H1 (cell line): ENCODE measurements around the gene ABI1. TPM values are rescaled to one million over a fixed set of nuclear protein-coding genes. Genes with fewer than 3 reads are reported as not detected.

ENCODE experiments used
- CHD2 ChIP-seq: IDR thresholded peaks from 2 replicates; pipeline ENCODE4 v1.6.1; 2012; ENCODE audit warnings: low read length, improper control_type of control experiment
- TCF12 ChIP-seq: IDR thresholded peaks from 2 replicates; pipeline ENCODE4 v1.6.1; 2011; ENCODE audit warnings: low read depth, mild to moderate bottlenecking, low read length
- polyA plus RNA-seq, 7 experiments: library from polyadenylated mRNA; depleted of rRNA in 3 of 7; stranded (reverse) in 5 of 7; unstranded in 2 of 7; fragments of >200 nt in 5 of 7; fragments of 200-250 nt in 2 of 7; gene quantifications; 1 replicate in 5 of 7; 2 replicates in 1 of 7; 4 replicates in 1 of 7; pipeline versions ENCODE4 v1.2.1 to v1.2.3, GENCODE V29; 2011 to 2013; ENCODE audit warnings: missing spikeins in 2 of 7, mixed read lengths in 2 of 7
- total RNA-seq: library from RNA; stranded (reverse); fragmentation: NEBNext Ultra II Directional; extraction: Animal tissue kit (Norgen Biotek cat#: 25700); gene quantifications from 2 replicates; pipeline ENCODE4 v1.2.1, GENCODE V29; 2021
- TF ChIP-seq, protein P1 (sequence below): fragments of 300-600 bp; sonication (generic); IDR thresholded peaks from 2 replicates; pipeline ENCODE4 v1.7.1; 2012; ENCODE audit warnings: low read length, moderate library complexity, mild to moderate bottlenecking, inconsistent platforms; ENCODE audit not compliant: insufficient replicate concordance
- TF ChIP-seq, protein P2 (sequence below): IDR thresholded peaks from 2 replicates; pipeline ENCODE4 v1.6.1; 2012; ENCODE audit warnings: low read length, inconsistent platforms

The ABI1 gene
- total and polyA plus RNA-seq, 2 of the 8 experiments (the other 6 are each of a cell fraction or from before 2014, with no cell fraction given), result 35.4 to 37.0 TPM

DNA sequence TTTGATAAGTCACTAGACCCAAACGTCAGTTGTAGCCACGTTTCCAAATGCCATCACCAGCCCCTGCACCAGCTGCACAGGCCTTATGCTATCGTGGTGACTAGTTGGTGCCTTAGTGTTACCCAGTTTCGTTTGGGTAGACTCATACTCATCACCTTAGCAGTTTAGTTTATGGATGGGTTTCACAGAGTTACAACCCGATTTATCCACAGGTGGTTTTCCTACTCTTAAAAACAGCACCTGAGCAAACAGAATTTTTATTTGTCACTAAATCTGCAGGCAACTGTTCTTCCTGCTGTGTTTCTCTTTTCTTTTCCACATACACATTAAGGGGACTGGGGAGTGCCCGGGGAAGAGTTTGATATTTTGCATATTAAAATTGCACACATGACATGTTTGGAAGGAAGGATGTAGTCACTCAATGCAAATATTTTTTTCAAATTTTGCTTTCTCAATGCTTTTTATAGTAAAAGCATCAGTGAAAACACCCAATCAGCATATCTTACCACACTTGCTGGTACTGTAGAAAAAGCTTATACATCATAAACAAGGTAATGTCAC lies 121.6 kb downstream of the ABI1 start (continued):
- TF ChIP-seq, protein P1, sequence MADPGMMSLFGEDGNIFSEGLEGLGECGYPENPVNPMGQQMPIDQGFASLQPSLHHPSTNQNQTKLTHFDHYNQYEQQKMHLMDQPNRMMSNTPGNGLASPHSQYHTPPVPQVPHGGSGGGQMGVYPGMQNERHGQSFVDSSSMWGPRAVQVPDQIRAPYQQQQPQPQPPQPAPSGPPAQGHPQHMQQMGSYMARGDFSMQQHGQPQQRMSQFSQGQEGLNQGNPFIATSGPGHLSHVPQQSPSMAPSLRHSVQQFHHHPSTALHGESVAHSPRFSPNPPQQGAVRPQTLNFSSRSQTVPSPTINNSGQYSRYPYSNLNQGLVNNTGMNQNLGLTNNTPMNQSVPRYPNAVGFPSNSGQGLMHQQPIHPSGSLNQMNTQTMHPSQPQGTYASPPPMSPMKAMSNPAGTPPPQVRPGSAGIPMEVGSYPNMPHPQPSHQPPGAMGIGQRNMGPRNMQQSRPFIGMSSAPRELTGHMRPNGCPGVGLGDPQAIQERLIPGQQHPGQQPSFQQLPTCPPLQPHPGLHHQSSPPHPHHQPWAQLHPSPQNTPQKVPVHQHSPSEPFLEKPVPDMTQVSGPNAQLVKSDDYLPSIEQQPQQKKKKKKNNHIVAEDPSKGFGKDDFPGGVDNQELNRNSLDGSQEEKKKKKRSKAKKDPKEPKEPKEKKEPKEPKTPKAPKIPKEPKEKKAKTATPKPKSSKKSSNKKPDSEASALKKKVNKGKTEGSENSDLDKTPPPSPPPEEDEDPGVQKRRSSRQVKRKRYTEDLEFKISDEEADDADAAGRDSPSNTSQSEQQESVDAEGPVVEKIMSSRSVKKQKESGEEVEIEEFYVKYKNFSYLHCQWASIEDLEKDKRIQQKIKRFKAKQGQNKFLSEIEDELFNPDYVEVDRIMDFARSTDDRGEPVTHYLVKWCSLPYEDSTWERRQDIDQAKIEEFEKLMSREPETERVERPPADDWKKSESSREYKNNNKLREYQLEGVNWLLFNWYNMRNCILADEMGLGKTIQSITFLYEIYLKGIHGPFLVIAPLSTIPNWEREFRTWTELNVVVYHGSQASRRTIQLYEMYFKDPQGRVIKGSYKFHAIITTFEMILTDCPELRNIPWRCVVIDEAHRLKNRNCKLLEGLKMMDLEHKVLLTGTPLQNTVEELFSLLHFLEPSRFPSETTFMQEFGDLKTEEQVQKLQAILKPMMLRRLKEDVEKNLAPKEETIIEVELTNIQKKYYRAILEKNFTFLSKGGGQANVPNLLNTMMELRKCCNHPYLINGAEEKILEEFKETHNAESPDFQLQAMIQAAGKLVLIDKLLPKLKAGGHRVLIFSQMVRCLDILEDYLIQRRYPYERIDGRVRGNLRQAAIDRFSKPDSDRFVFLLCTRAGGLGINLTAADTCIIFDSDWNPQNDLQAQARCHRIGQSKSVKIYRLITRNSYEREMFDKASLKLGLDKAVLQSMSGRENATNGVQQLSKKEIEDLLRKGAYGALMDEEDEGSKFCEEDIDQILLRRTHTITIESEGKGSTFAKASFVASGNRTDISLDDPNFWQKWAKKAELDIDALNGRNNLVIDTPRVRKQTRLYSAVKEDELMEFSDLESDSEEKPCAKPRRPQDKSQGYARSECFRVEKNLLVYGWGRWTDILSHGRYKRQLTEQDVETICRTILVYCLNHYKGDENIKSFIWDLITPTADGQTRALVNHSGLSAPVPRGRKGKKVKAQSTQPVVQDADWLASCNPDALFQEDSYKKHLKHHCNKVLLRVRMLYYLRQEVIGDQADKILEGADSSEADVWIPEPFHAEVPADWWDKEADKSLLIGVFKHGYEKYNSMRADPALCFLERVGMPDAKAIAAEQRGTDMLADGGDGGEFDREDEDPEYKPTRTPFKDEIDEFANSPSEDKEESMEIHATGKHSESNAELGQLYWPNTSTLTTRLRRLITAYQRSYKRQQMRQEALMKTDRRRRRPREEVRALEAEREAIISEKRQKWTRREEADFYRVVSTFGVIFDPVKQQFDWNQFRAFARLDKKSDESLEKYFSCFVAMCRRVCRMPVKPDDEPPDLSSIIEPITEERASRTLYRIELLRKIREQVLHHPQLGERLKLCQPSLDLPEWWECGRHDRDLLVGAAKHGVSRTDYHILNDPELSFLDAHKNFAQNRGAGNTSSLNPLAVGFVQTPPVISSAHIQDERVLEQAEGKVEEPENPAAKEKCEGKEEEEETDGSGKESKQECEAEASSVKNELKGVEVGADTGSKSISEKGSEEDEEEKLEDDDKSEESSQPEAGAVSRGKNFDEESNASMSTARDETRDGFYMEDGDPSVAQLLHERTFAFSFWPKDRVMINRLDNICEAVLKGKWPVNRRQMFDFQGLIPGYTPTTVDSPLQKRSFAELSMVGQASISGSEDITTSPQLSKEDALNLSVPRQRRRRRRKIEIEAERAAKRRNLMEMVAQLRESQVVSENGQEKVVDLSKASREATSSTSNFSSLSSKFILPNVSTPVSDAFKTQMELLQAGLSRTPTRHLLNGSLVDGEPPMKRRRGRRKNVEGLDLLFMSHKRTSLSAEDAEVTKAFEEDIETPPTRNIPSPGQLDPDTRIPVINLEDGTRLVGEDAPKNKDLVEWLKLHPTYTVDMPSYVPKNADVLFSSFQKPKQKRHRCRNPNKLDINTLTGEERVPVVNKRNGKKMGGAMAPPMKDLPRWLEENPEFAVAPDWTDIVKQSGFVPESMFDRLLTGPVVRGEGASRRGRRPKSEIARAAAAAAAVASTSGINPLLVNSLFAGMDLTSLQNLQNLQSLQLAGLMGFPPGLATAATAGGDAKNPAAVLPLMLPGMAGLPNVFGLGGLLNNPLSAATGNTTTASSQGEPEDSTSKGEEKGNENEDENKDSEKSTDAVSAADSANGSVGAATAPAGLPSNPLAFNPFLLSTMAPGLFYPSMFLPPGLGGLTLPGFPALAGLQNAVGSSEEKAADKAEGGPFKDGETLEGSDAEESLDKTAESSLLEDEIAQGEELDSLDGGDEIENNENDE, result no peak
- TF ChIP-seq, protein P2, sequence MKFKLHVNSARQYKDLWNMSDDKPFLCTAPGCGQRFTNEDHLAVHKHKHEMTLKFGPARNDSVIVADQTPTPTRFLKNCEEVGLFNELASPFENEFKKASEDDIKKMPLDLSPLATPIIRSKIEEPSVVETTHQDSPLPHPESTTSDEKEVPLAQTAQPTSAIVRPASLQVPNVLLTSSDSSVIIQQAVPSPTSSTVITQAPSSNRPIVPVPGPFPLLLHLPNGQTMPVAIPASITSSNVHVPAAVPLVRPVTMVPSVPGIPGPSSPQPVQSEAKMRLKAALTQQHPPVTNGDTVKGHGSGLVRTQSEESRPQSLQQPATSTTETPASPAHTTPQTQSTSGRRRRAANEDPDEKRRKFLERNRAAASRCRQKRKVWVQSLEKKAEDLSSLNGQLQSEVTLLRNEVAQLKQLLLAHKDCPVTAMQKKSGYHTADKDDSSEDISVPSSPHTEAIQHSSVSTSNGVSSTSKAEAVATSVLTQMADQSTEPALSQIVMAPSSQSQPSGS, result no peak
- TF ChIP-seq CHD2 (no peak), TCF12 (no peak)
